Hepatocyte (in vitro differentiated cells): ENCODE results near the gene AJUBA.

Experiments used
- EZH2phosphoT487 ChIP-seq: fragments of 200-600 bp; sonication (generic); IDR thresholded peaks from one replicate; pipeline ENCODE4 v1.6.1; 2018; ENCODE audit warnings: antibody characterized with exemption, mild to moderate bottlenecking, low read depth, moderate library complexity; ENCODE audit not compliant: unreplicated experiment, severe bottlenecking
- TF ChIP-seq, protein P1 (sequence below): fragments of 200-600 bp; sonication (generic); IDR thresholded peaks from 2 replicates; pipeline ENCODE4 v1.5.1; 2016; ENCODE audit warnings: antibody characterized with exemption, mild to moderate bottlenecking; ENCODE audit not compliant: poor library complexity

DNA sequence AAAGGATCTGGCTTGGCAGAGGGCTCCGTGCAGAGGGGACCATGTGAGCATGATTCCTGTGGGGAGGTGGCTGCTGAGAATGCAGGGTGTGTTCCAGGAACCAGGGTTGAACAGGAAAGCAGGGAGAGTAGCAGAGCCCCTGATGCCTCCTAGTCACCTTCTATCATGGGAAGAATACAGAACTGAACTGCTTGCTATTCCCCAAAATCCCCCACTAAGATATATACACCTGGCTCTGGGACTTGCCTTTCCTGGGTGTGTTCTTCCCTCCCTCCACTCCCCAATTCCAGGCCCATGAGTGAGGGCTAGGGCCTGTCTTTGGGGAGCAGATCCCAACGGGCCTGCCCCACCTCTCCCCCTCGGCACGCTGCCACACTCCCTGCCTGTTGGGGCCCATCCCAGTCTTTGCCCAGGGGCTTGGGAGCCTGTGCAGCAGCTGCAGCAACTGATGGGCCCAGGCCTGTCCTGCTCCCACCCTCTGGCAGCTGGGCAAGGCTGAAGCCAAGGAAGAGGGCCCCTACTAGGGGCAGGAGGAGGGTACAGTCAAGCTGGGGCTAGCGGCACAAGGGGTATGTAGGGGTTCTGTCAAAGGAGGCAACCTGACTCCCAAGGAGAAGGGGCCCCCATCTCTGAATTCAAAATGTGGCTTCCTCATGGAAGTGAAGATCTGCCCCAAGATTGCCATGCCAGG lies 3.2 kb downstream of the AJUBA start:
- TF ChIP-seq, protein P1, sequence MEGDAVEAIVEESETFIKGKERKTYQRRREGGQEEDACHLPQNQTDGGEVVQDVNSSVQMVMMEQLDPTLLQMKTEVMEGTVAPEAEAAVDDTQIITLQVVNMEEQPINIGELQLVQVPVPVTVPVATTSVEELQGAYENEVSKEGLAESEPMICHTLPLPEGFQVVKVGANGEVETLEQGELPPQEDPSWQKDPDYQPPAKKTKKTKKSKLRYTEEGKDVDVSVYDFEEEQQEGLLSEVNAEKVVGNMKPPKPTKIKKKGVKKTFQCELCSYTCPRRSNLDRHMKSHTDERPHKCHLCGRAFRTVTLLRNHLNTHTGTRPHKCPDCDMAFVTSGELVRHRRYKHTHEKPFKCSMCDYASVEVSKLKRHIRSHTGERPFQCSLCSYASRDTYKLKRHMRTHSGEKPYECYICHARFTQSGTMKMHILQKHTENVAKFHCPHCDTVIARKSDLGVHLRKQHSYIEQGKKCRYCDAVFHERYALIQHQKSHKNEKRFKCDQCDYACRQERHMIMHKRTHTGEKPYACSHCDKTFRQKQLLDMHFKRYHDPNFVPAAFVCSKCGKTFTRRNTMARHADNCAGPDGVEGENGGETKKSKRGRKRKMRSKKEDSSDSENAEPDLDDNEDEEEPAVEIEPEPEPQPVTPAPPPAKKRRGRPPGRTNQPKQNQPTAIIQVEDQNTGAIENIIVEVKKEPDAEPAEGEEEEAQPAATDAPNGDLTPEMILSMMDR, result no peak
- TF ChIP-seq EZH2phosphoT487, result no peak
